ENCODE data around the gene FOXP2. TPM values are rescaled to one million over a fixed set of nuclear protein-coding genes. Genes with fewer than 3 reads are reported as not detected.

Gene FOXP2
- total and polyA plus RNA-seq, 4 donors: 15.6 to 27.5 (median 17.8) TPM

GRCh38 chr7:114656466-114656865 is 241.9 kb downstream of the FOXP2 start:
- whole genome bisulfite sequencing (ENCODE audit: insufficient coverage): 20% methylated on average over 1 of the region's 3 CpGs
- Histone ChIP-seq H3K4me3 (ENCODE audit: low read depth, low read length) (no peak overlapping the region), H3K9me3 (ENCODE audit: control insufficient read depth, insufficient read depth, low read length) (no peaks in the 10 kb centered on the region), H3K27me3 (ENCODE audit: control insufficient read depth, insufficient read depth, low read length) (peaks cover 5% of the 10 kb centered on the region), H3K27ac (ENCODE audit: low read depth, low read length) (no peak overlapping the region), H3K36me3 (ENCODE audit: control insufficient read depth, insufficient read depth, low read length) (no peaks in the 10 kb centered on the region), H3K4me1 (ENCODE audit: control insufficient read depth, insufficient read depth, low read length) (no peaks in the 10 kb centered on the region)
- DNase-seq (ENCODE audit: low read depth in 4 of 6, low spot score in 6 of 6): peak in 2 of 6 donors; percentile 74 to 88

GRCh38 chr7:114657279-114657678 is 242.7 kb downstream of the FOXP2 start:
- Histone ChIP-seq H3K36me3 (ENCODE audit: control insufficient read depth, insufficient read depth, low read length) (no peaks in the 10 kb centered on the region), H3K27ac (ENCODE audit: low read depth, low read length) (no peak overlapping the region), H3K4me3 (ENCODE audit: low read depth, low read length) (no peak overlapping the region), H3K27me3 (ENCODE audit: control insufficient read depth, insufficient read depth, low read length) (peaks cover 2% of the 10 kb centered on the region), H3K4me1 (ENCODE audit: control insufficient read depth, insufficient read depth, low read length) (no peaks in the 10 kb centered on the region), H3K9me3 (ENCODE audit: control insufficient read depth, insufficient read depth, low read length) (no peaks in the 10 kb centered on the region)
- peak in 2 of 6 donors; percentile 42 to 56 for DNase-seq (ENCODE audit: low read depth in 4 of 6, low spot score in 6 of 6)
- WGBS (ENCODE audit: insufficient coverage): no CpG with 5 or more reads among the region's 2 CpGs

GRCh38 chr7:114658216-114658615 is 243.6 kb downstream of the FOXP2 start:
- no peak for DNase-seq (ENCODE audit: low read depth in 4 of 6, low spot score in 6 of 6)
- H3K9me3 ChIP-seq (ENCODE audit: control insufficient read depth, insufficient read depth, low read length): no peaks in the 10 kb centered on the region
- WGBS (ENCODE audit: insufficient coverage): no CpG with 5 or more reads among the region's 4 CpGs
- no peaks in the 10 kb centered on the region for H3K27me3 ChIP-seq (ENCODE audit: control insufficient read depth, insufficient read depth, low read length)
- H3K36me3 ChIP-seq (ENCODE audit: control insufficient read depth, insufficient read depth, low read length): no peaks in the 10 kb centered on the region
- H3K27ac ChIP-seq (ENCODE audit: low read depth, low read length): no peak overlapping the region
- no peaks in the 10 kb centered on the region for H3K4me1 ChIP-seq (ENCODE audit: control insufficient read depth, insufficient read depth, low read length)
- H3K4me3 ChIP-seq (ENCODE audit: low read depth, low read length): no peak overlapping the region

- peak in 1 of 6 donors; percentile 43 for DNase-seq (ENCODE audit: low read depth in 4 of 6, low spot score in 6 of 6)
These were observed 245.0 kb downstream of the FOXP2 start for GRCh38 chr7:114659409-114660125.

GRCh38 chr7:114660126-114660486 is 245.5 kb downstream of the FOXP2 start:
- peak in 1 of 6 donors; percentile 51 for DNase-seq (ENCODE audit: low read depth in 4 of 6, low spot score in 6 of 6)
- Histone ChIP-seq H3K9me3 (ENCODE audit: control insufficient read depth, insufficient read depth, low read length) (no peaks in the 10 kb centered on the region), H3K4me3 (ENCODE audit: low read depth, low read length) (no peak overlapping the region), H3K4me1 (ENCODE audit: control insufficient read depth, insufficient read depth, low read length) (no peaks in the 10 kb centered on the region), H3K27ac (ENCODE audit: low read depth, low read length) (no peak overlapping the region), H3K27me3 (ENCODE audit: control insufficient read depth, insufficient read depth, low read length) (no peaks in the 10 kb centered on the region), H3K36me3 (ENCODE audit: control insufficient read depth, insufficient read depth, low read length) (no peaks in the 10 kb centered on the region)
- no CpG with 5 or more reads among the region's 1 CpG for WGBS (ENCODE audit: insufficient coverage)

More at GRCh38 chr7:114659409-114660125, 245.0 kb downstream of the FOXP2 start:
- WGBS (ENCODE audit: insufficient coverage): 89% methylated on average over 2 of the region's 7 CpGs
- no peaks in the 10 kb centered on the region for H3K36me3 ChIP-seq (ENCODE audit: control insufficient read depth, insufficient read depth, low read length)
- no peaks in the 10 kb centered on the region for H3K27me3 ChIP-seq (ENCODE audit: control insufficient read depth, insufficient read depth, low read length)
- no peaks in the 10 kb centered on the region for H3K9me3 ChIP-seq (ENCODE audit: control insufficient read depth, insufficient read depth, low read length)
- H3K4me3 ChIP-seq (ENCODE audit: low read depth, low read length): no peak overlapping the region
- H3K27ac ChIP-seq (ENCODE audit: low read depth, low read length): no peak overlapping the region
- H3K4me1 ChIP-seq (ENCODE audit: control insufficient read depth, insufficient read depth, low read length): no peaks in the 10 kb centered on the region

GRCh38 chr7:114660753-114661152 is 246.1 kb downstream of the FOXP2 start:
- no peak overlapping the region for H3K27ac ChIP-seq (ENCODE audit: low read depth, low read length)
- DNase-seq (ENCODE audit: low read depth in 4 of 6, low spot score in 6 of 6): peak in 1 of 6 donors; percentile 41
- no peak overlapping the region for H3K4me3 ChIP-seq (ENCODE audit: low read depth, low read length)
- no peaks in the 10 kb centered on the region for H3K9me3 ChIP-seq (ENCODE audit: control insufficient read depth, insufficient read depth, low read length)
- no peaks in the 10 kb centered on the region for H3K4me1 ChIP-seq (ENCODE audit: control insufficient read depth, insufficient read depth, low read length)
- H3K27me3 ChIP-seq (ENCODE audit: control insufficient read depth, insufficient read depth, low read length): no peaks in the 10 kb centered on the region
- WGBS (ENCODE audit: insufficient coverage): no CpG with 5 or more reads among the region's 2 CpGs
- no peaks in the 10 kb centered on the region for H3K36me3 ChIP-seq (ENCODE audit: control insufficient read depth, insufficient read depth, low read length)

GRCh38 chr7:114662002-114662677 is 247.5 kb downstream of the FOXP2 start:
- H3K4me1 ChIP-seq (ENCODE audit: control insufficient read depth, insufficient read depth, low read length): no peaks in the 10 kb centered on the region

GRCh38 chr7:114663502-114663901 is 248.9 kb downstream of the FOXP2 start:
- peak in 3 of 6 donors; percentile 28 to 86 (median 79) for DNase-seq (ENCODE audit: low read depth in 4 of 6, low spot score in 6 of 6)
- no peak overlapping the region for H3K4me3 ChIP-seq (ENCODE audit: low read depth, low read length)
- H3K9me3 ChIP-seq (ENCODE audit: control insufficient read depth, insufficient read depth, low read length): no peaks in the 10 kb centered on the region
- H3K27me3 ChIP-seq (ENCODE audit: control insufficient read depth, insufficient read depth, low read length): no peaks in the 10 kb centered on the region
- no peaks in the 10 kb centered on the region for H3K36me3 ChIP-seq (ENCODE audit: control insufficient read depth, insufficient read depth, low read length)
- no CpG with 5 or more reads among the region's 1 CpG for WGBS (ENCODE audit: insufficient coverage)
- H3K27ac ChIP-seq (ENCODE audit: low read depth, low read length): no peak overlapping the region
- no peaks in the 10 kb centered on the region for H3K4me1 ChIP-seq (ENCODE audit: control insufficient read depth, insufficient read depth, low read length)

More at GRCh38 chr7:114662002-114662677, 247.5 kb downstream of the FOXP2 start:
- H3K9me3 ChIP-seq (ENCODE audit: control insufficient read depth, insufficient read depth, low read length): no peaks in the 10 kb centered on the region
- 100% methylated on average over 1 of the region's 6 CpGs for WGBS (ENCODE audit: insufficient coverage)
- no peak overlapping the region for H3K4me3 ChIP-seq (ENCODE audit: low read depth, low read length)
- H3K27ac ChIP-seq (ENCODE audit: low read depth, low read length): no peak overlapping the region
- DNase-seq (ENCODE audit: low read depth in 4 of 6, low spot score in 6 of 6): no peak
- no peaks in the 10 kb centered on the region for H3K36me3 ChIP-seq (ENCODE audit: control insufficient read depth, insufficient read depth, low read length)
- no peaks in the 10 kb centered on the region for H3K27me3 ChIP-seq (ENCODE audit: control insufficient read depth, insufficient read depth, low read length)

GRCh38 chr7:114670676-114671075 is 256.1 kb downstream of the FOXP2 start:
- H3K36me3 ChIP-seq (ENCODE audit: control insufficient read depth, insufficient read depth, low read length): no peaks in the 10 kb centered on the region
- no peaks in the 10 kb centered on the region for H3K9me3 ChIP-seq (ENCODE audit: control insufficient read depth, insufficient read depth, low read length)
- DNase-seq (ENCODE audit: low read depth in 4 of 6, low spot score in 6 of 6): no peak
- H3K27ac ChIP-seq (ENCODE audit: low read depth, low read length): no peak overlapping the region
- no peak overlapping the region for H3K4me3 ChIP-seq (ENCODE audit: low read depth, low read length)
- no peaks in the 10 kb centered on the region for H3K4me1 ChIP-seq (ENCODE audit: control insufficient read depth, insufficient read depth, low read length)
- H3K27me3 ChIP-seq (ENCODE audit: control insufficient read depth, insufficient read depth, low read length): no peaks in the 10 kb centered on the region

Measured in spinal cord (tissue), 10 donors.